Keratinocyte (primary cell): ENCODE results near the gene ACTL7B. TPM values are rescaled to one million over a fixed set of nuclear protein-coding genes. Genes with fewer than 3 reads are reported as not detected.

Experiments used
- DNase-seq: peaks from one replicate; pipeline ENCODE4 v3.0.0-alpha.2; 2011; ENCODE audit warnings: low read depth, missing footprints, low spot score
- FAIRE-seq: peaks from 2 replicates; lab custom pipeline; 2011; peaks lifted over from hg19 to GRCh38; lab: Jason Lieb, UNC
- H2AFZ ChIP-seq: 2 replicates; pipeline ENCODE4 v1.6.0; 2012; ENCODE audit warnings: low read length, control low read depth, inconsistent platforms; ENCODE audit not compliant: control insufficient read depth
- H3K27ac ChIP-seq: 2 replicates; pipeline ENCODE4 v1.5.1; 2011; ENCODE audit warnings: low read length; ENCODE audit not compliant: control insufficient read depth, insufficient read depth
- H3K27me3 ChIP-seq: 3 replicates; pipeline ENCODE4 v1.6.0; 2011; ENCODE audit warnings: low read length; ENCODE audit not compliant: control insufficient read depth, insufficient read depth; ENCODE audit errors: extremely low read depth
- H3K36me3 ChIP-seq, 2 experiments: 2 replicates in 1 of 2; 3 replicates in 1 of 2; pipeline ENCODE4 v1.5.1; 2011; ENCODE audit warnings: low read length in 2 of 2, mild to moderate bottlenecking in 1 of 2; ENCODE audit not compliant: control insufficient read depth in 2 of 2, insufficient read depth in 2 of 2; ENCODE audit errors: extremely low read depth in 1 of 2
- H3K4me1 ChIP-seq: 3 replicates; pipeline ENCODE4 v1.5.1; 2011; ENCODE audit warnings: low read length; ENCODE audit not compliant: control insufficient read depth, insufficient read depth; ENCODE audit errors: extremely low read depth
- H3K4me2 ChIP-seq: 3 replicates; pipeline ENCODE4 v1.6.0; 2011; ENCODE audit warnings: low read depth, low read length; ENCODE audit not compliant: control insufficient read depth, insufficient read depth; ENCODE audit errors: extremely low read depth
- H3K4me3 ChIP-seq, 3 experiments: fragments of 200-600 bp in 1 of 3; sonication (generic) in 1 of 3; 2 replicates in 2 of 3; 3 replicates in 1 of 3; pipeline ENCODE4 v1.5.1; 2011 to 2016; ENCODE audit warnings: low read length in 3 of 3, mild to moderate bottlenecking in 3 of 3, control low read depth in 2 of 3, inconsistent platforms in 1 of 3, low read depth in 1 of 3, mixed read lengths in 1 of 3, mixed run types in 1 of 3, moderate library complexity in 1 of 3; ENCODE audit not compliant: control insufficient read depth in 2 of 3, insufficient read depth in 2 of 3; ENCODE audit errors: extremely low read depth in 1 of 3
- H3K79me2 ChIP-seq: 2 replicates; pipeline ENCODE4 v1.6.0; 2012; ENCODE audit warnings: low read length; ENCODE audit not compliant: control insufficient read depth, insufficient read depth
- H3K9ac ChIP-seq: 3 replicates; pipeline ENCODE4 v1.6.0; 2011; ENCODE audit warnings: low read length; ENCODE audit not compliant: control insufficient read depth, insufficient read depth; ENCODE audit errors: extremely low read depth
- H3K9me1 ChIP-seq: 3 replicates; pipeline ENCODE4 v1.6.0; 2011; ENCODE audit warnings: low read length; ENCODE audit not compliant: control insufficient read depth, insufficient read depth; ENCODE audit errors: extremely low read depth
- H3K9me3 ChIP-seq: 2 replicates; pipeline ENCODE4 v1.5.1; 2012; ENCODE audit warnings: low read depth, low read length; ENCODE audit not compliant: control insufficient read depth
- H4K20me1 ChIP-seq: 3 replicates; pipeline ENCODE4 v1.6.0; 2011; ENCODE audit warnings: low read length; ENCODE audit not compliant: control insufficient read depth, insufficient read depth; ENCODE audit errors: extremely low read depth
- CTCF ChIP-seq, 3 experiments: IDR thresholded peaks in 1 of 3; conservative IDR thresholded peaks in 1 of 3; optimal IDR thresholded peaks in 1 of 3; 2 replicates in 2 of 3; 3 replicates in 1 of 3; pipeline versions ENCODE3 to v1.5.1; 2011; ENCODE audit warnings: low read length in 3 of 3, mild to moderate bottlenecking in 3 of 3, moderate library complexity in 2 of 3, control low read depth in 1 of 3, inconsistent platforms in 1 of 3; ENCODE audit not compliant: insufficient read depth in 2 of 3; ENCODE audit errors: extremely low read depth in 1 of 3
- EZH2 ChIP-seq: IDR thresholded peaks from one replicate; pipeline ENCODE4 v1.6.1; 2012; ENCODE audit warnings: inconsistent platforms, mild to moderate bottlenecking, low read length, moderate library complexity
- dilution Hi-C: fragments of 300-500 bp; cut with MboI; formaldehyde crosslinking; loops from one replicate; pipeline ENCODE4 v1.7.0; 2020; ENCODE audit warnings: low sequenced_read_pairs; ENCODE audit not compliant: extremely low pct_ligation_motif_present
- polyA plus RNA-seq, 5 experiments: library from polyadenylated mRNA; depleted of rRNA in 3 of 5; stranded (reverse) in 3 of 5; stranded (forward) in 1 of 5; unstranded in 1 of 5; fragments of >200 nt; gene quantifications; 1 replicate in 1 of 5; 2 replicates in 3 of 5; 3 replicates in 1 of 5; pipeline versions ENCODE4 v1.2.1 to v1.2.3, GENCODE V29; 2011 to 2012; ENCODE audit warnings: missing spikeins in 2 of 5, low read depth in 1 of 5, low replicate concordance in 1 of 5

Gene ACTL7B
- polyA plus RNA-seq, 1 donor (not counting 4 experiments of a cell fraction or from before 2014, with no cell fraction given) = not detected

- H3K27ac ChIP-seq = no peak overlapping the region
- H3K4me1 ChIP-seq = peaks cover 18% of the 10 kb centered on the region
- no peaks in the 10 kb centered on the region for H3K9me1 ChIP-seq
- dilution Hi-C loops = no loop called here
- FAIRE-seq (no peak), DNase-seq (no peak)
- no peaks in the 10 kb centered on the region for H3K36me3 ChIP-seq
- H3K9me3 ChIP-seq = no peaks in the 10 kb centered on the region
- H3K4me2 ChIP-seq = no peak overlapping the region
- H3K27me3 ChIP-seq = no peaks in the 10 kb centered on the region
- H4K20me1 ChIP-seq = no peaks in the 10 kb centered on the region
- TF ChIP-seq EZH2 = no peak
- no peak for TF ChIP-seq CTCF (optimal IDR thresholded peaks at IDR 0.05 in 1 of 3, IDR thresholded peaks at IDR 0.05 in 1 of 3, conservative IDR thresholded peaks at IDR 0.05 in 1 of 3; ENCODE audit: extremely low read depth in 1 of 3, insufficient read depth in 2 of 3, low read length in 3 of 3)
- no peaks in the 10 kb centered on the region for H3K79me2 ChIP-seq
- no peak overlapping the region for H2AFZ ChIP-seq
- no peak overlapping the region for H3K4me3 ChIP-seq
- no peak overlapping the region for H3K9ac ChIP-seq
Measured at GRCh38 chr9:108816037-108816436, 39.7 kb downstream of the ACTL7B start.

GRCh38 chr9:108815156-108815555 is 40.6 kb downstream of the ACTL7B start:
- Histone ChIP-seq H3K4me3 (no peak overlapping the region), H3K9me1 (no peaks in the 10 kb centered on the region), H3K9ac (no peak overlapping the region), H4K20me1 (no peaks in the 10 kb centered on the region), H3K9me3 (no peaks in the 10 kb centered on the region), H3K27me3 (no peaks in the 10 kb centered on the region), H2AFZ (no peak overlapping the region), H3K27ac (no peak overlapping the region), H3K79me2 (no peaks in the 10 kb centered on the region), H3K4me1 (peaks cover 18% of the 10 kb centered on the region), H3K36me3 (no peaks in the 10 kb centered on the region), H3K4me2 (no peak overlapping the region)
- DNase-seq = no peak
- FAIRE-seq = peak; percentile 93
- TF ChIP-seq EZH2 (no peak), CTCF (optimal IDR thresholded peaks at IDR 0.05 in 1 of 3, IDR thresholded peaks at IDR 0.05 in 1 of 3, conservative IDR thresholded peaks at IDR 0.05 in 1 of 3; ENCODE audit: extremely low read depth in 1 of 3, insufficient read depth in 2 of 3, low read length in 3 of 3) (no peak)
- dilution Hi-C loops = no loop called here
